Adipocyte (in vitro differentiated cells): ENCODE measurements around the gene AGBL4.
"Not testable (repeated sequence)": the region's sequence is repeated elsewhere in the genome, so short reads cannot be mapped to it uniquely, and the experiment has no call there.

Experiments
- DNase-seq: peaks from one replicate; pipeline ENCODE4 v3.0.0-alpha.2; 2015; ENCODE audit warnings: low read depth
- H3K27me3 ChIP-seq: replicated peaks from 2 replicates; pipeline ENCODE4 v1.7.0; 2013; ENCODE audit warnings: mild to moderate bottlenecking, low read length, moderate library complexity; ENCODE audit not compliant: control insufficient read depth, insufficient read depth
- H3K36me3 ChIP-seq: 2 replicates; pipeline ENCODE4 v1.7.0; 2013; ENCODE audit warnings: low read length, mild to moderate bottlenecking, moderate library complexity; ENCODE audit not compliant: control insufficient read depth, insufficient read depth, severe bottlenecking
- H3K4me1 ChIP-seq: 2 replicates; pipeline ENCODE4 v1.7.0; 2013; ENCODE audit warnings: mild to moderate bottlenecking, low read length, moderate library complexity; ENCODE audit not compliant: control insufficient read depth, insufficient read depth
- H3K4me3 ChIP-seq: 2 replicates; pipeline ENCODE4 v1.7.0; 2013; ENCODE audit warnings: mild to moderate bottlenecking, low read length, moderate library complexity
- H3K9ac ChIP-seq: 2 replicates; pipeline ENCODE4 v1.7.0; 2013; ENCODE audit warnings: mild to moderate bottlenecking, low read length, moderate library complexity
- H3K9me3 ChIP-seq: 2 replicates; pipeline ENCODE4 v1.7.0; 2013; ENCODE audit warnings: mild to moderate bottlenecking, low read length, moderate library complexity; ENCODE audit not compliant: control insufficient read depth

The AGBL4 gene

DNA sequence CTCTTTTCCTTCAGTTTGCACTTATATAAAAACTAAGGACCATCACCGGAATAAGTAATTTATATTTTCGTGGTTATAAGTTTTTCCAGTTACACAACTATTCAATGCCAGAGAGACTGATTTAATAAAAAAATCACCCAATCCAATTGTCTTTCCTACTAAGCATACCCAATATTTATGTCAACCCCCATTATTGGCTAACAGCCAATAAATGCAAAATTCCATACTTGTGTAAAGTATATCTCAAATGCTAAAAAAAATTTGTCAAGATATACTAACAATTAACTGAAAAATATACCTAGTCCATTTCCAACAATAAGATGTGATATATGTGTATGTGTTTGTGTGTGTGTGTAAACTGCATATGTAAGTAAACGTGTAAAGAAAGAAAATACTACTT lies 117.4 kb downstream of the AGBL4 start:
- no peak for DNase-seq
- H3K9ac ChIP-seq: no peak overlapping the region
- no peaks in the 10 kb centered on the region for H3K9me3 ChIP-seq
- no peaks in the 10 kb centered on the region for H3K36me3 ChIP-seq
- H3K4me3 ChIP-seq: no peak overlapping the region
- no peaks in the 10 kb centered on the region for H3K4me1 ChIP-seq
- H3K27me3 ChIP-seq: no peaks in the 10 kb centered on the region

DNA sequence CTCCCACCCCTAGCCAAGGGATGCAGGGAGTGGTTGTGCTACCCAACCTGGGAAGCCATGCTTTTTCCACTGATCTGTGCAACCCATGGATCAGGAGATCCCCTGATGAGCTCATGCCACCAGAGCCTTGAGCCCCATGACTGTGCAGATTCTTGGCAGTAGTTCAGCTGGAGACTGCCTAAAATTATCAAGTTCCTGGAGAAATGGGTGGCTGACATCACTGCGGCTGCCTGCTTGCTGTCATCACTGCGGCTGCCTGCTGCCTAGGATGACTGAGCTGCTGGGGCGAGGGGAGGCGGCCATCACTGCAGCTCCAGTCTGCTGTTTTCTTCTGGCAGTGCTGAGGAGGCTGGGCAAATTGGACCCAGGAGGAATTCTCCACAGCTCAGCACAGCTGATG lies 159.2 kb downstream of the AGBL4 start:
- H3K9ac ChIP-seq: no peak overlapping the region
- H3K9me3 ChIP-seq: peaks cover 12% of the 10 kb centered on the region
- H3K27me3 ChIP-seq: no peaks in the 10 kb centered on the region
- DNase-seq: no peak
- no peaks in the 10 kb centered on the region for H3K36me3 ChIP-seq
- no peaks in the 10 kb centered on the region for H3K4me1 ChIP-seq
- H3K4me3 ChIP-seq: no peak overlapping the region

DNA sequence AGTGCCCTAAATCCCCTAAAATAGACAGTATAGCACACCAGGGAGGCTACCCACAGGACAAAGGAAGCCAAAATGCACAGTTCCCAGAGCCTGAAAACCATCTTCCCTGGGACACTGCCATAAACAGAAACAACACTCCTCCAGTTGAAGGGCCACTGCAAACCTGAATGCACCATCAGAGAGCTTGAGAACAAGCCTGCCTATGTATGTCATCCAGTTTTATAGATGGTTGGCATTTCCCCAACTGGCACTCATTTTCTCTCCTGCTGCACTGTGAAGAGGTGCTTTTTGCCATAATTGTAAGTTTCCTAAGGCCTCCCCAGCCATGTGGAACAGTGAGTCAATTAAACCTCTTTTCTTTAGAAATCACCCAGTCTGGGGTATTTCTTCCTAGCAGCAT lies 169.0 kb downstream of the AGBL4 start:
- Histone ChIP-seq H3K4me1 (no peaks in the 10 kb centered on the region), H3K36me3 (no peaks in the 10 kb centered on the region), H3K9ac (no peak overlapping the region), H3K9me3 (peaks cover 5% of the 10 kb centered on the region), H3K4me3 (no peak overlapping the region), H3K27me3 (no peaks in the 10 kb centered on the region)
- DNase-seq: no peak

DNA sequence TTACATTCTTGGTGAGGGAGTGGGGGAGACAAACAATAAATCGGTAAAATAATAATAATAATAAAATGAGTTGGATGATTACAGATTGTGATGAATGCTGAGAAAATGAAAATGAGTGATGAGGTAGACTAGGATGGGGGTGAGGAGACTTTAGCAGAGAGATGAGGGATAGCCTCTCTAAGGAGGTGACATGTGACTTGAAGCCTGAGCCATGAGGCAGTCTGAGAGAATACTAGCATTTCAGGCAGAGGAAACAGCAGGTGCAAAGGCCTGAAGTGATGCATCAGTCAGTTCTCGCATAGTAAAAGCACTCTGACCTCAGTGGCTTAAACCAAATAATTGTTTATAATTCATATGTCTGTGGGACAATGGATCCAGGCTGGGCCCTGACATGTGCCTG lies 181.2 kb downstream of the AGBL4 start:
- no peak overlapping the region for H3K9ac ChIP-seq
- no peaks in the 10 kb centered on the region for H3K27me3 ChIP-seq
- no peak overlapping the region for H3K4me3 ChIP-seq
- no peaks in the 10 kb centered on the region for H3K4me1 ChIP-seq
- H3K36me3 ChIP-seq: no peaks in the 10 kb centered on the region
- peaks cover 47% of the 10 kb centered on the region for H3K9me3 ChIP-seq
- DNase-seq: no peak

DNA sequence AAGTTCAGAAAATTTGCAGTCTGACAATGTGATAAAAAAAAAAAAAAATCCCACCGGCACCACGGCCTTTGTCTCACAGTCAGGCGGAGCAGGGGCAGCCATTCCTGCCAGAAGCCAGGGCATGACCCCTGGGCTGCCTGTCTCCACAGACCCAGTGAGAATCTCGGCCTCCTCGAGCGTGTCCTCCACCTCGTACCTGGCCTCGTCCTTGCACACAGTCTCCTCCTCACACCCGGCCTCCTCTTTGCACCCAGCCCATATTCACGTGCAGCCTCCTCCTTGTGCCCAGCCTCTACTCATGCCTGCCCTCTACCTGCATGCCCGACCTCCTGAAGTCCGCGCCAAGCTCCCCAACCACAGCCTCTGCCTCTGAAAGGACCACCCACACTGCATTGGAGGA lies 182.0 kb downstream of the AGBL4 start:
- Histone ChIP-seq H3K9ac (no peak overlapping the region), H3K4me3 (no peak overlapping the region), H3K27me3 (no peaks in the 10 kb centered on the region), H3K9me3 (peaks cover 40% of the 10 kb centered on the region), H3K4me1 (no peaks in the 10 kb centered on the region), H3K36me3 (no peaks in the 10 kb centered on the region)
- no peak for DNase-seq

DNA sequence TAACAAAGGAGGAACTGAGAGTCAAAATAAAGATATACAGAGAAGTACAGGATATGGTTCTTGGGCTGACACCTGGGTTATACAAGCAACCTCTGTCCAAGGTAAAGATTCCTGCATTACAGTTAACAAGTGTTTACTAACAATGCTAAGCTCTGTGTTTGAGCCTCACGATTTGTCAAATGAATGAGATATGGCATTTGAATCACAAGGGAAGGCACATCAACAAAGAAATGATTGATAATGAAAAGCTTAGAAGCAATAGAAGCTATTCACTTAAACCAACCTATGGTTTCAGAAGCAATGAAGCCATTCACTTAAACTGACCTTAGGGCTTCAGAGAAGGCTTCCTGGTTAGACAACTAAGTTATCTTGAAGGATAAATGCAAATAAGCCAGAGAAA lies 199.5 kb downstream of the AGBL4 start:
- Histone ChIP-seq H3K36me3 (no peaks in the 10 kb centered on the region), H3K9me3 (no peaks in the 10 kb centered on the region), H3K9ac (no peak overlapping the region), H3K27me3 (no peaks in the 10 kb centered on the region), H3K4me3 (no peak overlapping the region), H3K4me1 (no peaks in the 10 kb centered on the region)
- no peak for DNase-seq

DNA sequence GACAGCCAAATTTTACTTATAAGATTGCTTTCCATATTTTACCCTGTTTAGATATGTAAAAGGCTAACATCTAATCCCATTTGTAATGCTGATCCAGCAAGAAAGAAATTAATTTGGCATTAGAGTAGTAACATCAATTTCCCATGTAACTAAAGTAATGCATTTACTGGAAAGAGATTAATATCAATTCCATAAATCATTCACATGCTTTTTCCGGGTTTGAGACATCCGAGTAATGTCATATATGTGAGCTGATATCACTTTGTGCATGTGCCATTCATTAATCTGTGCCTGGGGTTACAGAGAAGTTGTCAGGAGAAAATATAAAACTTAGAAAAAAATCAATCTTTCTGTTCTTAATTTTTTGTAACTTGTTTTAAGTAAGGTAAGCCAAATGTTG lies 206.1 kb downstream of the AGBL4 start:
- H3K36me3 ChIP-seq: no peaks in the 10 kb centered on the region
- no peaks in the 10 kb centered on the region for H3K27me3 ChIP-seq
- no peak overlapping the region for H3K4me3 ChIP-seq
- H3K4me1 ChIP-seq: no peaks in the 10 kb centered on the region
- no peaks in the 10 kb centered on the region for H3K9me3 ChIP-seq
- no peak overlapping the region for H3K9ac ChIP-seq
- no peak for DNase-seq

DNA sequence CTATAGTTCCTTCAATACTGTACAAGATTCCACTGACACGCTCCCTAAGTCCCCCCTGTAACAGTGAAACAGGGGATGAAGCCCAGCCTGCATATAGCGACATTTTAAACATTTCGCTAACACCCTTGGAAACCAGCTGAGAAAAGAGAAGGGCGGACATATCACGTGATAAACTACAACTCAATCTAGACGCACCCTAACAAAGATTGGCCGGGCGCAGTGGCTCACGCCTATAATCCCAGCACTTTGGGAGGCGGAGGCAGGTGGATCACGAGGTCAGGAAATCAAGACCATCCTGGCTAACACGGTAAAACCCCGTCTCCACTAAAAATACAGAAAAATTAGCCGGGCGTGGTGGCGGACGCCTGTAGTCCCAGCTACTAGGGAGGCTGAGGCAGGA lies 236.7 kb downstream of the AGBL4 start:
- not testable (repeated sequence) for DNase-seq, H3K9ac ChIP-seq, H3K27me3 ChIP-seq, H3K9me3 ChIP-seq, H3K4me3 ChIP-seq, H3K4me1 ChIP-seq, H3K36me3 ChIP-seq

DNA sequence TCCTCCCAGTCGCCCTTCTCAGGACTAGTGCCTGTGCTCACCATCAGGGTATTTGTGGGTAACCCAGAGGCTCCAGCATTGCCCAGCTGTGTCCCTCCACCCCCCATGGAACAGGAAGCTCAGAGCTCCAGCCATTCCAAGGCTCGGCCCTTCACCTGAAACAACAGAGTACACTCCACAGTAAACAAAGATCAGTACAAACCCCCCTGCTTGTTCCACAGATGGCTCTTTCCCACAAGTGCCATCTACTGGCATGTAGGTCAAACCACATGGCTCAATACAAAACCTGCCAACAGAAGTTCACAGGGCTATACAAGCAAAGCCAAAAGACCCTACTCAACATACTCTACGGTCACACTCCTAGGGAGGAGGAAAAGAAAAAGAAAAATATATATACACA lies 258.7 kb downstream of the AGBL4 start:
- H3K9me3 ChIP-seq: peaks cover 10% of the 10 kb centered on the region
- H3K9ac ChIP-seq: no peak overlapping the region
- no peaks in the 10 kb centered on the region for H3K27me3 ChIP-seq
- H3K36me3 ChIP-seq: no peaks in the 10 kb centered on the region
- no peaks in the 10 kb centered on the region for H3K4me1 ChIP-seq
- H3K4me3 ChIP-seq: no peak overlapping the region
- no peak for DNase-seq

DNA sequence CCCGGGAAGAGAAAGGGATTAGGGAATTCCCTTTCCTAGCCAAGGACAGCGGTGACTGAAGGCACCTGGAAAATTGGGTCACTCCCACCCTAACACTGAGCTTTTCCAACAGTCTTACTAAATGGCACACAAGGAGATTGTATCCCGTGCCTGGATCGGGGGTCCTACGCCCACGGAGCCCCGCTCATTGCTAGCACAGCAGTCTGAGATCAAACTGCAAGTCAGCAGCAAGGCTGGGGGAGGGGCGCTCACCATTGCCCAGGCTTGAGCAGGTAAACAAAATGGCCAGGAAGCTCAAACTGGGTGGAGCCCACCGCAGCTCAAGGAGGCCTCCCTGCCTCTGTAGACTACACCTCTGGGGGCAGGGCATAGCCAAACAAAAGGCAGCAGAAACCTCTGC lies 285.6 kb downstream of the AGBL4 start:
- not testable (repeated sequence) for H3K4me3 ChIP-seq, H3K9ac ChIP-seq, H3K27me3 ChIP-seq, DNase-seq, H3K36me3 ChIP-seq, H3K4me1 ChIP-seq
- H3K9me3 ChIP-seq: peaks cover 10% of the 10 kb centered on the region

DNA sequence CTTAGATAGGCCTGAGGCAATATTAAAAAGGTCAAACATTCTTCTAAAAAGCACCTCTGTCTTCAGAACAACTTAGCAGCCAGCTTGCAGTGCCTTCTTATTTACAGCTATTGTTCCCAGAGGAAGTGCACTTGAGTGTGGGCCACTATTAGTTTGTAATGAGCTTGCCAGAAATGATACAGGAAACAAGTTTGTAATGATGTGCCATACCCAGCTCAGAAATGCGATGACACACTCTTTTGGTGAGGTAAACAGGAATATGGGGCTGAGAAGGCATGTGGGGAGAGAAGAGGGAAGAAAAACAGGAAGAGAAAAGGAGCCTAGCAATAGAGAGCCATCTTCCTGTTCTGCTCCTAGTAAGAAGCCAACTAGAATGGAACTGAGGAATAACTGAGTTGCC lies 295.4 kb downstream of the AGBL4 start:
- Histone ChIP-seq H3K9ac (no peak overlapping the region), H3K4me3 (no peak overlapping the region), H3K9me3 (no peaks in the 10 kb centered on the region), H3K27me3 (no peaks in the 10 kb centered on the region), H3K4me1 (no peaks in the 10 kb centered on the region), H3K36me3 (no peaks in the 10 kb centered on the region)
- DNase-seq: no peak

DNA sequence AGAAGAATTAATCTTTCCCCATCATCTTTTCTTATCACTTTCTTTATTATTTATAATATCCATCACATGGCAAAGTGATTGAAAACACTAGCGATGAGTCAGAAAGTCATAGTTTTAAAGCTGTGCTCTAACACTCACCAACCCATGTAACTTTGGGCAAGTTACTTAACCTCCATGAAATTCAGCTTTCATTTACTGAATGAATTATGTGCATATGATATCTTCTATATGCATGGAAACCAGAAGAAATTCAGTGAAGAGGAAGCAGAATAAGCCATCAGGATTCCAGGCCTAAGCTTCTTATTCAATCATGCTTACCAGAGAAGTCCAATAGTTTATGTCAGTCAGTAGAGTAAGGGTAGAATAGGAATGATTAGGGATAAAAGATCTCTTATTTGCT lies 300.1 kb downstream of the AGBL4 start:
- Histone ChIP-seq H3K9me3 (no peaks in the 10 kb centered on the region), H3K36me3 (no peaks in the 10 kb centered on the region), H3K4me1 (no peaks in the 10 kb centered on the region), H3K4me3 (no peak overlapping the region), H3K27me3 (no peaks in the 10 kb centered on the region), H3K9ac (no peak overlapping the region)
- no peak for DNase-seq
